T47D (cell line): ENCODE data around the gene DNAJC15.
"Not testable (repeated sequence)": the region's sequence is repeated elsewhere in the genome, so short reads cannot be mapped to it uniquely, and the experiment has no call there.

Experiments
- DNase-seq, 2 experiments: peaks; one replicate each; pipeline versions ENCODE4 v3.0.0 to v3.0.0-alpha.2; 2011 to 2012; ENCODE audit warnings: low read depth in 1 of 2, low spot score in 1 of 2
- JUND ChIP-seq: IDR thresholded peaks from 2 replicates; pipeline ENCODE4 v1.6.1; 2012; ENCODE audit warnings: low read depth
- in situ Hi-C: cut with HindIII; loops from 2 replicates; pipeline ENCODE4 v1.10.0; 2016; ENCODE audit warnings: low sequenced_read_pairs, low pct_unique_long_range_greater_than_20kb

Gene DNAJC15

GRCh38 chr13:43023289-43023963 is at the start of gene DNAJC15:
Gene DNAJC15 (plus strand): TSS chr13:43023586. CDS start chr13:43023627, 41 bp downstream.
- in situ Hi-C loops = no loop called here
- DNase-seq = peak; percentile 26 to 78
- no peak for TF ChIP-seq JUND

DNA sequence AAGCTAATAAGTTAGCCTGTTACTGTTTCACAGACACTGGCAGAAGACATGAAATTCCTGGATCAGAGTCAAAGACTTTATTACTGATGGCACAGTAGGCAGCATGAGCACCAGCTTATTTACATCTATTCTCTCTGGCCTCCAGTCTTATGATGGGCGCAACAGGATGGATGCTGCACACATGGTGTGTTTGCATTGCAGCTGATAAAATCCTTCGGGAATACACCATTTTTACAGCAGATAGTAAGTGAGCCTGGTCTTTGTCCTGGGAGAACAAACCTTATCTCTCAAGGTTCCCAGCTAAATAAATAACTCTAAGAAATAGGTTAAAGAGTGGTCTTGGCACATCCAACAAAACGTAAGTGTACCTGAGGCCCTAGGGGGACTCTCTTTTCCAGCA is 47.3 kb upstream of the DNAJC15 start:
- no peak for DNase-seq
- no peak for TF ChIP-seq JUND
- in situ Hi-C loops = no loop called here

DNA sequence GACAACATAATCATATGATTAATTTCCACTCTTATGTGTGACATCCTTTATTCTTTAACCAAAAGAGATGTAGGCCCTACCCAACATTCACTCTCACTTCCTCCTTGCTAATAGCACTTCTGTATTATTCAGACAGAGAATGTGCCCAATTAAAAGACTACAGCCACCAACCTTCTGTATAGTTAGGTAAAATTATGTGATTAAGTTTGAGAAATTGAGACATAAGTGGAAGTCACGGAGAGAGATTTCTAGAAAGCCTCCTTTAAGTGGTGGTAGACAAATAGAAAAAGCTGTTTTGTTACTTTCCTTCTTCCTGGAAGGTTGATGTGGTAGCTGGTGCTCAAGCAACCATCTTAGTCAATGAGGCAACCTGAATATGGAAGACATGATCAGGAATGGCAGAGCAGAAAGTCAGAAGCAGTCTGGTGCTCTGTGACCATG is 46.1 kb upstream of the DNAJC15 start:
- in situ Hi-C loops = no loop called here
- no peak for DNase-seq
- TF ChIP-seq JUND = no peak

DNA sequence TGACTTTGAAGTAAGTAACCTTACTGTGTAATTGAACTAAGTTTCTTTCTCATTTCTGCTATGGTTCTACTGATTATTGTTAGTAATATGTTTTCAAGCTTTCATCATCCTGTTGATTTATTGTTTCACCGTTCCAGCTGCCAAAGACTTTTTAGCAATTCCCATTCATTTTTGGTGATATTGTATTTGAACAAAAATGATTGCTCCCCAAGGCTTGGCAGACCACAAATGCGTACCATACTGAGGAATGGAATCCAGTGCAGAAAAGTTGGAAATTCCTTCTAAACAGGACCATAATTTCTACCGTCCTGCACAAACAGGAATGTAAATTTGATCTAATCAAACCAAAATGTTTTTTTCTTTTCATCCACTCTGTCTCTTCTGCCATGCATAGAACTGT is 42.1 kb upstream of the DNAJC15 start:
- no peak for DNase-seq
- no peak for TF ChIP-seq JUND
- in situ Hi-C loops = no loop called here

GRCh38 chr13:42981853-42982252 is 41.5 kb upstream of the DNAJC15 start:
- no peak for DNase-seq
- no peak for TF ChIP-seq JUND
- in situ Hi-C loops = no loop called here

- DNase-seq = no peak
- TF ChIP-seq JUND = no peak
- in situ Hi-C loops = no loop called here
Measured at GRCh38 chr13:42984026-42984425, 39.4 kb upstream of the DNAJC15 start.

DNA sequence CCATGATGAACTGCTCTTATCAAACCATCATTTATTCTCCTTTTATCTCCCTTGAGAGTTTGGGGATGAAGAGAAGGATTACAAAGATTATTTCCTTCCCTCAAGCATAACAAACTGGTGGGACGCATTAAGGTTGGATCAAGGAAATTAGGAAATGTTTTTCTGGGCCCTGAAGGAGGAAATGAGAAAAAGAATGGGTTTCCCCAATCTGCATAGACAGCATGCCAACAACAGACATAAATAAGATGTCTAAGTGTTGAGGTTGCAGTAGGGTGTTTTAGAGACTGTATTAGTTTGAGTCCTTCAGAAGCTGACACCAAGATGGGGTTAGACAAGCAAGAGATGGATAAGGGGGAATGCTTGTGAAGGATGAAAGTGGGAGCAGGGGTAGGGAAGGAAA is 38.7 kb upstream of the DNAJC15 start:
- DNase-seq = no peak
- TF ChIP-seq JUND = no peak
- in situ Hi-C loops = no loop called here

GRCh38 chr13:42985312-42986175 is 37.8 kb upstream of the DNAJC15 start:
- peak in 1 of 2 experiments; percentile 32 for DNase-seq

DNA sequence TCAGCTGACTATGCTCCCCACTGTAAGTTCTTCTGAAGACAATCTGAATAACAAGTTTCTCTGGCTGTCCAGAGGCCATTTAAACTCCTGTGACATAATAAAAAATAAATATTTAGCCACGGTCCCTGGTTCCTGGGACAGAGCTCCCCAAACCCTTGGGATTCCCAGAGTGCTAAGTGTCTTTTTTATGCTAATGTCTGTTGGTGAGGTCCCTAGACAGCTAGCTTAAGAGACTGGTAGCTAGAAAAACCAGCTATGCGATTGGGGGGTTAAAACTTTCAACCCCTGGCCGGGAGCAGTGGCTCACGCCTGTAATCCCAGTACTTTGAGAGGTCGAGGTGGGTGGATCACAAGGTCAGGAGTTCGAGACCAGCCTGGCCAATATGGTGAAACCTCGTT is 37.2 kb upstream of the DNAJC15 start:
- in situ Hi-C loops = no loop called here
- no peak for DNase-seq
- TF ChIP-seq JUND = no peak

More at GRCh38 chr13:42985312-42986175, 37.8 kb upstream of the DNAJC15 start:
- TF ChIP-seq JUND = no peak
- in situ Hi-C loops = no loop called here

DNA sequence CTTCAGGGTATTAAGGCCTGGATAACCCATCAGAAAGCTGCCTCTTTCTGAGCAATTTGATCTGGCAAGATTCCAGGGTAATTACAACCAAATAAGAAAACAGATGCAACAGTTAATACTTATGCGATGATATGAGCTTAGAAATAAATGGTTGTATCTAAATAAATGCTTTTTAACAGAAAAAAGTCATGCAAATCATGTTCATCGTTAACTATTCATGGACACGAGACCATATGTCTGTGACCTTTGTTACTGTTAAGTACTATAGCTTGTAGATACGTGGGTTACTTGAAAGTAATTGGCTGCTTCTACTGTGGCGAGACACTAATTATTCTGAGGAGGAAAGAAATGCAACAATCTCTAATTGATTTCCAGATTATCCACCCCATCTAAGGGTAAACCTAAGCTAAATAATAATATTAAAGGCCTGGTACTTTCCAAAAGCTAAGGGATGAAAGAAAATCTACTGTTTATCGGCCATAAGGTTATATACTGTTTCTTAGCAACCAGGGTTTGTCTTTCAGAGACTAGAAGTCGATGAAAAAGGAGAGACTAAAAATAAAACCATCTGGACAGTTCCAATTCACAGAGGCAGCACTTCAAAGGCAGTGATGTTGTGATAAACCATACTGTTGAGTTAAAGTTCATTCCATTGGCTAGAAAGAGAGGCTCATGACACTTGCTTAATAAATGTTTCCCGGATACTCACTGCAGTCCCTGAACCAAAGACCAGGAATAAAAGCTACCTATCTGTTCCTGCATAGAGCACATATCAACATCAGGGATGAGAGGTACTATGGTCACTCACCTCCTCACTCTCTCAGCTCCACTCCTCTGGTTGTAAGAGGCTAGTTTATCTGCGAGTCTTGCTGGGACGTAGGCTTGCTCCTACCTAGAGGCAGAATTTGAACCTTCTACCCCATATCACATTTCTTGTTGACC is 32.8 kb upstream of the DNAJC15 start:
- no peak for DNase-seq
- in situ Hi-C loops = no loop called here
- TF ChIP-seq JUND = no peak

DNA sequence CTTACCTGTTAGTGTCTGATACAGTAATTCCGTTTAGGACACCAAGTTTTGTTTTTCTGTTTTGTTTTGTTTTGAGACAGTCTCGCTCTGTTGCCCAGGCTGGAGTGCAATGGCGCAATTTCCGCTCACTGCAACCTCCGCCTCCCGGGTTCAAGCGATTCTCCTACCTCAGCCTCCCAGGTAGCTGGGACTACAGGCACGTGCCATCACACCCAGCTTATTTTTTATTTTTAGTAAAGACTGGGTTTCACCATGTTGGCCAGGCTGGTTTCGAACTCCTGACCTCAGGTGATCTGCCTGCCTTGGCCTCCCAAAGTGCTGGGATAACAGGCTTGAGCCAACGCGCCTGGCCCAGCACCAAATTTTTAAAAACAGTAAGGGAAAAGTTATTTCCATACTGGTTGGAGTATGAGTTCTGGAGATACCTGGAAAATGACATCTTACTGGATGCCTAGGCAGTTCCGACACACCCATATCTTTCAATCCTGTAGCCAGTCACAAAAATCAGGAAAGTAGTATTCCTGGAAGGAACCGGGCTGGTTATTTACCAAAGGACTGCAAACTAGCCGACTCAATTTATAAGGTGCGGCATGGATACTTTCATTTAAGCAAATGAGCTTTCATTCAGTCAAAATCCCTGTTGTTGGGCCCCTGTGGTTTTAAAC is 32.0 kb upstream of the DNAJC15 start:
- in situ Hi-C loops, DNase-seq: not testable (repeated sequence)

GRCh38 chr13:42991898-42992763 is 31.3 kb upstream of the DNAJC15 start, which contains the start of gene EPSTI1:
Gene EPSTI1 (minus strand): TSS chr13:42992241. CDS start chr13:42992165, 76 bp downstream.
- DNase-seq = peak; percentile 18 to 20
- in situ Hi-C loops = no loop called here
- no peak for TF ChIP-seq JUND
